Activated T-cell treated with anti-CD3 and anti-CD28 coated beads, Interleukin-2, amount 50 U/mL, for 24 hours (primary cell): ENCODE results near the gene ZNF750.
"Not testable (repeated sequence)": the region's sequence is repeated elsewhere in the genome, so short reads cannot be mapped to it uniquely, and the experiment has no call there.

Source experiments
- DNase-seq: peaks from one replicate; pipeline ENCODE4 v3.0.0-alpha.2; 2020
- H3K27ac Mint-ChIP-seq: 2 replicates; pipeline ENCODE4 v1.8.0; 2020; ENCODE audit warnings: mild to moderate bottlenecking, mixed read lengths
- H3K27me3 Mint-ChIP-seq: 2 replicates; pipeline ENCODE4 v1.8.0; 2020; ENCODE audit warnings: mixed read lengths
- H3K36me3 Mint-ChIP-seq: 2 replicates; pipeline ENCODE4 v1.8.0; 2020; ENCODE audit warnings: low read depth, mixed read lengths
- H3K4me1 Mint-ChIP-seq: 2 replicates; pipeline ENCODE4 v1.8.0; 2020; ENCODE audit warnings: low read depth, mixed read lengths
- H3K4me3 Mint-ChIP-seq: 2 replicates; pipeline ENCODE4 v1.8.0; 2020; ENCODE audit warnings: mild to moderate bottlenecking, moderate library complexity, mixed read lengths
- H3K9me3 Mint-ChIP-seq: 2 replicates; pipeline ENCODE4 v1.8.0; 2020; ENCODE audit warnings: mixed read lengths

Gene ZNF750

DNA sequence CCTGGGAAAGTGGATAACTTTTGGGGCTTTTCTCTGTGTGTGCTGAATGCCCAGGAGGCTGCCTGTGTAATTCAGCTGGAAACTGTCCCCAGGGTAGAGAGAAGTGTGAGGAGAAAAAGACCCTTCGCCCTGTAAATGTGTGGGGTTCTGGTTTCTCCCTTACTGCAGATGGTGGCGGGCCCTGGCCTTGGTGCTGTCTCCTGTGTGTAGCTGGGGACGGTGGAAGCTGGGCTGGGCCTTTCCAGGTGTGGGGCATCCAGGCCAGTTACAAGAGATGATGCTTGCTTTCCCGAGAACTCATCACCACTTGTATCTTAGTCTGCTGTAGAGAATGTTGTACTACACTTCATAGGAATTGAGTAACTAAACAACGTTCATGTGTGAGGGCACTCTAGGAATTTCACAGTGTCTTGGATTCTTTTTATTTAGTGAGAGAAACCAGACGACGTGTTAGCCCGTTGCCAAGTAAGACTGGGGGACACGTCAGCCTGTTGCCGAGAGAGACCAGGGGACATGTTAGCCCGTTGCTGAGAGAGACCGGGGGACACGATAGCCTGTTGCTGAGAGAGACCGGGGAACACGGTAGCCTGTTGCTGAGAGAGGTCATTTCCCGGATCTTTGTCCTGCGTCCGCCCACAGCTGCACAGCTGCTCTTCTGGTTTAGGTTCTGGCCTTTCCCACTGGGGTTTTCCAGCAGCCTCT lies 44.9 kb downstream of the ZNF750 start:
- Mint-ChIP-seq H3K4me1 (no peaks in the 10 kb centered on the region), H3K36me3 (peaks cover 60% of the 10 kb centered on the region), H3K4me3 (no peak overlapping the region), H3K9me3 (no peaks in the 10 kb centered on the region), H3K27ac (no peak overlapping the region), H3K27me3 (no peaks in the 10 kb centered on the region)
- no peak for DNase-seq

GRCh38 chr17:82793974-82794630 lies 45.7 kb downstream of the ZNF750 start:
- no peak overlapping the region for H3K4me3 Mint-ChIP-seq
- no peak for DNase-seq
- H3K9me3 Mint-ChIP-seq: no peaks in the 10 kb centered on the region
- H3K27me3 Mint-ChIP-seq: no peaks in the 10 kb centered on the region
- H3K4me1 Mint-ChIP-seq: no peaks in the 10 kb centered on the region
- H3K27ac Mint-ChIP-seq: no peak overlapping the region
- H3K36me3 Mint-ChIP-seq: peaks cover 59% of the 10 kb centered on the region

- H3K27ac Mint-ChIP-seq: no peak overlapping the region
Observed at GRCh38 chr17:82791532-82791931, 48.3 kb downstream of the ZNF750 start.

DNA sequence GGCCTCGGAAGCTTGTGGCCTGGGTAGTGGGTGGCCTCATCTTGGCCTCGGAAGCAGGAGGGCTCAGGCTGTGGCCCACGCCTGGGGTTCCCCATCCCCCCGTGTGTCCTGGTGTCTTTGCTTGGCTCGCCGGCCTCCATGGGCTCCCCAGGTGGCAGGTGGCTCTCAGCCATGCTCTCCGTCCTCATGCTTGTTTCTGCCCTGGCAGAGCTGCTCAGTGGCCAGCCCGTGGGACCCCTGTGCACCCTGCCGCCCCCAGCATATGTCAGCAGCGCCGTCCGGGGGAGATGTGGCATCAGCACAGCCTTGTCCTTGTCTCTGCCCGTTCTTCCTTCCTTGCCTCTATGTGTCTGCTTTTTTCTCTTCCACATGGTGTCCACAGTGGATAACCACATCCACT lies 49.4 kb downstream of the ZNF750 start:
- DNase-seq: no peak
- peaks cover 56% of the 10 kb centered on the region for H3K36me3 Mint-ChIP-seq
- H3K4me3 Mint-ChIP-seq: no peak overlapping the region
- no peaks in the 10 kb centered on the region for H3K27me3 Mint-ChIP-seq
- no peaks in the 10 kb centered on the region for H3K4me1 Mint-ChIP-seq
- H3K27ac Mint-ChIP-seq: no peak overlapping the region
- H3K9me3 Mint-ChIP-seq: no peaks in the 10 kb centered on the region

More at GRCh38 chr17:82791532-82791931, 48.3 kb downstream of the ZNF750 start:
- Mint-ChIP-seq H3K36me3 (peaks cover 57% of the 10 kb centered on the region), H3K4me3 (no peak overlapping the region), H3K4me1 (no peaks in the 10 kb centered on the region), H3K9me3 (no peaks in the 10 kb centered on the region), H3K27me3 (no peaks in the 10 kb centered on the region)
- DNase-seq: no peak

DNA sequence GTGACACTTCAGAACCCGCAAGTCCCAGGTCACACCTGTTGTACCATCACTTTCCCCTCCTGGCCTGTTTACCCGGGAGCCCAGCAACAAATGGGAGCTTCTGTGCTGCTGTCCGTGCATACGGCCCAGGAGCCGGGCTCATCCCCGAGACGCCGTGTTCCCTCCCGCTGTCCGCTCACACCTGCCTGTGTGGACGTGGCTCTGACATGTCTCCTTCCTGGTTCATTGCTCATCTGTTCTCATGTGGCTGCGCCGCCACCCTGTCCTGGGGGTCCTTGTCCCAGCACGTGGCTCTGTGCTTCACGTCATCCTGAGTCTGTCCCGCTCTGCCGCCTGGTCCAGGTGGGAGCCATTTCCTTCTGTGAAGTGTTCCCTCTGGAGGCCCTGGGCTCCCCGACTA lies 50.0 kb downstream of the ZNF750 start:
- no peak overlapping the region for H3K4me3 Mint-ChIP-seq
- no peak overlapping the region for H3K27ac Mint-ChIP-seq
- no peaks in the 10 kb centered on the region for H3K4me1 Mint-ChIP-seq
- H3K27me3 Mint-ChIP-seq: no peaks in the 10 kb centered on the region
- no peaks in the 10 kb centered on the region for H3K9me3 Mint-ChIP-seq
- peaks cover 53% of the 10 kb centered on the region for H3K36me3 Mint-ChIP-seq
- no peak for DNase-seq

DNA sequence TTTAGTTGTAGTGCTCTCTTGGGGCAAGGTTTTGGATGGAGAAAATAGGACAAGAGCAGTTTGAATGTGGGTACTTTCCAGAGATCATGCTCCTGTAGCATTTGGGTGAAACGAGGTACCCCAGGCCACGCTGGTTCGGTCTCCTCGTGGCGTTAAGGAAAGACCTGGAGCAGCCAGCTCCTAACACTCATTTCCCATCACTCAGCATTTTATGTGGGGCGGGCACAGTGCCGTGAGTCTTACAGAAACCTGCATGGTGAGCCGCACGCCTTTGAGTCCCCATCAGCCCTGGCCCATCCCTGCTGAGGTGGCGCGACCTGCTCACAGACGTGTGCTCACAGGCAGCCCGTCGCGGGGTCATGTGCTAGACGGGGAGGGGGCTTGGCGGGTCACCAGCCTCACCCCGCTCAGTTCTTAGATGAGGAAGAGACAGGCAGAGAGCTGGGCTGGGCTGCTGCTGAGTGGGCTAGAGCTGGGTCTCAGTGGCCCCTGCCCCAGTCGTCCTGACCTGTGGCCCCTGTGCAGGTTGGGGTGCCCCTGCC lies 50.7 kb downstream of the ZNF750 start:
- Mint-ChIP-seq H3K27me3 (no peaks in the 10 kb centered on the region), H3K4me3 (no peak overlapping the region), H3K4me1 (no peaks in the 10 kb centered on the region), H3K9me3 (no peaks in the 10 kb centered on the region), H3K27ac (no peak overlapping the region), H3K36me3 (peaks cover 55% of the 10 kb centered on the region)
- DNase-seq: no peak

GRCh38 chr17:82788206-82789001 lies 51.4 kb downstream of the ZNF750 start:
- no peaks in the 10 kb centered on the region for H3K9me3 Mint-ChIP-seq
- no peaks in the 10 kb centered on the region for H3K4me1 Mint-ChIP-seq
- H3K4me3 Mint-ChIP-seq: no peak overlapping the region
- peaks cover 59% of the 10 kb centered on the region for H3K36me3 Mint-ChIP-seq
- H3K27me3 Mint-ChIP-seq: no peaks in the 10 kb centered on the region
- H3K27ac Mint-ChIP-seq: no peak overlapping the region
- DNase-seq: no peak

DNA sequence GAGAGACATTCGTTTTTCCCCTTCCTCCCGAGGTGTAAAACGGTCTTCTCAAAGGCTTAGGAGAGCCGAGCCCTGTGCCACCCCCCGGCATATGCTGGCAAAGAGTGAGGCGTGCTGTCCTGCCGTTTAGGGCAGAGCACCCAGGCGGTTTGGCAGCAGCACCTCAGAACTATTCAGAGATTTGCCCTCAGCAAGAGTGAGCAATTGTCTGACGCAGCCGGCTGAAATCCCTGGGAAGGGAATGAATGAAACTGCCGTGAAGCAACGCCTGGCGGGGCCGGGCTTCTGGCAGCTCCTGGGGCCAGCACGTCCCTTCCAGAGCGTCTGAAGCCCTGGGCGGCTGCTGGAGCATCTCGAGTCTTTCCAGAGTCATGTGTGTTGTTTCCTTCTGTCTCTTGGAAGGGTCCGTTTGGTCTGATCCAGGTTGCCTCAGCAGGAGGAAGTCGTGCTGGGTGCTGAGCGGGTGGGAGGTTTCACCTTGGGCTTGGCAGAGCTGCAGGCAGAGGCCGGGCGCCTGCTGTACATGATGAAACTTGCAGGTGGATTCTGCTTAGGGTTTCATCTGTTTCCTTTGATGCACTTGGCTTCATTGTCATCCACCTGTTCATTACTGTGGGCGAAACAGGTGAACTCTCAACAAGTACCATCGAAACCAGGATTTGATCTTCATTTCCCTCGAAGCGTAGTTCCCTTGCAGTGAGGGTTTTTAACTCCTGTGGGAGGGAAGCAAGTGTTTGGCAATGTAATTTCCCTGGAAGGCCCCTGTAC lies 52.6 kb downstream of the ZNF750 start:
- Mint-ChIP-seq H3K9me3 (no peaks in the 10 kb centered on the region), H3K27me3 (no peaks in the 10 kb centered on the region), H3K36me3 (peaks cover 63% of the 10 kb centered on the region), H3K4me1 (peaks cover 5% of the 10 kb centered on the region), H3K27ac (no peak overlapping the region), H3K4me3 (no peak overlapping the region)
- DNase-seq: no peak

GRCh38 chr17:82786427-82786826 lies 53.4 kb downstream of the ZNF750 start:
- Mint-ChIP-seq H3K9me3 (no peaks in the 10 kb centered on the region), H3K4me3 (no peak overlapping the region), H3K4me1 (peaks cover 13% of the 10 kb centered on the region), H3K27ac (no peak overlapping the region), H3K36me3 (peaks cover 67% of the 10 kb centered on the region), H3K27me3 (no peaks in the 10 kb centered on the region)
- no peak for DNase-seq

GRCh38 chr17:82785581-82785980 lies 54.2 kb downstream of the ZNF750 start:
- Mint-ChIP-seq H3K36me3 (peaks cover 65% of the 10 kb centered on the region), H3K4me1 (peaks cover 14% of the 10 kb centered on the region)
- not testable (repeated sequence) for H3K27ac Mint-ChIP-seq, H3K27me3 Mint-ChIP-seq, H3K4me3 Mint-ChIP-seq, DNase-seq, H3K9me3 Mint-ChIP-seq

GRCh38 chr17:82783498-82783897 lies 56.3 kb downstream of the ZNF750 start:
- H3K9me3 Mint-ChIP-seq: no peaks in the 10 kb centered on the region
- no peak overlapping the region for H3K27ac Mint-ChIP-seq
- H3K27me3 Mint-ChIP-seq: no peaks in the 10 kb centered on the region
- peaks cover 14% of the 10 kb centered on the region for H3K4me1 Mint-ChIP-seq
- DNase-seq: no peak
- no peak overlapping the region for H3K4me3 Mint-ChIP-seq
- H3K36me3 Mint-ChIP-seq: peaks cover 55% of the 10 kb centered on the region

- Mint-ChIP-seq H3K27ac (no peak overlapping the region), H3K36me3 (peaks cover 54% of the 10 kb centered on the region), H3K27me3 (no peaks in the 10 kb centered on the region), H3K9me3 (no peaks in the 10 kb centered on the region), H3K4me3 (no peak overlapping the region), H3K4me1 (peaks cover 14% of the 10 kb centered on the region)
- DNase-seq: no peak
Observed at GRCh38 chr17:82782657-82783207, 57.1 kb downstream of the ZNF750 start.

GRCh38 chr17:82781894-82782274 lies 57.9 kb downstream of the ZNF750 start:
- Mint-ChIP-seq H3K36me3 (peaks cover 55% of the 10 kb centered on the region), H3K27ac (no peak overlapping the region), H3K4me3 (no peak overlapping the region), H3K4me1 (peaks cover 15% of the 10 kb centered on the region), H3K9me3 (no peaks in the 10 kb centered on the region), H3K27me3 (no peaks in the 10 kb centered on the region)
- DNase-seq: peak; percentile 89
